HG03575 (cell line): Measurements from ENCODE around the gene DUOX2.
"Not testable (repeated sequence)": the region's sequence is repeated elsewhere in the genome, so short reads cannot be mapped to it uniquely, and the experiment has no call there.

Source experiments
- ATAC-seq: cut with Tn5 transposase; IDR thresholded peaks from one replicate; pipeline ENCODE4 v1.9.1; 2021; ENCODE audit not compliant: unreplicated experiment, insufficient number of reproducible peaks, low FRiP score; ENCODE audit errors: extremely low read depth

Gene DUOX2

DNA sequence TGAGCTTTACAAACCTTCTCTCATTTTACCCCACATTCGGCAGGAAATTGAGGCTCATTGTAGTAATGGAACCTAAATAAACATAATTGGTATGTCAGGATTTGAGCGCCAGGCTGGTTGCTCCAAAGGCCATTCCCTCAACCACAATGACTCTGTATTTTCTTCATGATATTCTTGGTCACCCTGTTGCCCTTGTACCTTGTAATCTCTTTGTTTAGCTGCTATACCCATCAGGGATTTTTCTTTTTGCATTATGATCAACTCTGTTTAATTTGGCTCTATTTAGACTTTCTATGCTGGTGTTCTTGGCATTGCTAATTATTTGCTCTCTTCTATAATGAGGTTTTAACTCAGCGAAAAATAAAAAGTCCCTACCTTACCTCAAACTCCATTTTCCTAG, 29.8 kb downstream of the DUOX2 start:
- ATAC-seq, result no peak

DNA sequence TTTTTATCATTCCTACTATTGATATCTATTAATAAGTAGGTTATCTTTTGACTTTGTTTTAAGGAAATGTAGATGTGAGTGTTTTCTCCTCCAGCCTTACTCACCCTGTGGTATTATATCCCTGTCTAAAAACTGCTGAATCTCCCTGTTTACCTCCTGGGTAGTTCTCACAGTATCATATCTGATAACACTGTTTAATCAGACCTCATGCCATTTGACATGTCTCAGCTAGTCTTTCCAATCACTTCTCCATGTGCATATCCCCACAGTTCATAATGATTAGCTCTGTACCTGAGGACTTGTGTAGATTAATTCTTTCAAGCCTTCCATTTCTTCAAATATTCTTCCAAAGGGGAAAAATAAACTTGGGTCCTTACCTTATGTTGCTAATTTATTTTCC, 30.7 kb downstream of the DUOX2 start:
- no peak for ATAC-seq

DNA sequence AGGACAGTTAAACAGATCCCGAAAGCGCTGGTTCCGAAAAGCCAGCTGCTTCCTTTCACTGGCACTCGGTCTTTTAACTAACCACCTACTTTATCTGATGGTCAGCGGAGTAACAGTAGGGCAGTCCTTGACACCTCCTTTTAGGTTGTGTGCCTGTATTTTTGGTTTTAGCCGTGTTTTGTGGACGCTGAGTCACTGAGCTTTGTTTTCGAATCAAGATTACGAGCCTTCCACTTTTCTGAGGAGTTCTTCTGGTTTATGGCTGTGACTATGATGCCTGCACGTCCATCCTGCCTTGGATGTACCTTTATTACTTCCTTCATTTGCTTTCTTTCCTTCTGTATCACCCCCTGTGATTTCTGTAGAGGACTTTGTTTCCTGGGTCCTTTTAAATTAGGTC, 31.6 kb downstream of the DUOX2 start:
- not testable (repeated sequence) for ATAC-seq

DNA sequence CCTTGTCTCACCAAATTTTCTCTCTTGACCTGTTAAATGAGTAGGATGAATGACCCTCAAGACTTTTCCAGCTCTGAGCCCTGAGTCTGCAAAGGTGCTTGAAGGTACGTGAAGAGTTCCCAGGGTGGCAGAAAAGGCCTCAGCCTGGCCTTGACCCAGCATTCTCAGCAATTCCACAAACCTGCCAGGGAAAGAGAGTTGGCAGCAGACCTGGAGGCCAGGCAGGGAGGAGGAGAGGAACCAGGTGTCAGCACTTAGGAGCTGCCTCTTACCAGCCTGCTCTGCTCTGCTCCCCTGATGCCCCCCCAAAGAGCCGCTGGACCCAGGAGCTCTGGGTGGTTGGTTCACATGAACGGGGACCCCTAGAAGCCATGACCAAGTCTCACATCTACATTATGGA, 33.4 kb downstream of the DUOX2 start:
- not testable (repeated sequence) for ATAC-seq

DNA sequence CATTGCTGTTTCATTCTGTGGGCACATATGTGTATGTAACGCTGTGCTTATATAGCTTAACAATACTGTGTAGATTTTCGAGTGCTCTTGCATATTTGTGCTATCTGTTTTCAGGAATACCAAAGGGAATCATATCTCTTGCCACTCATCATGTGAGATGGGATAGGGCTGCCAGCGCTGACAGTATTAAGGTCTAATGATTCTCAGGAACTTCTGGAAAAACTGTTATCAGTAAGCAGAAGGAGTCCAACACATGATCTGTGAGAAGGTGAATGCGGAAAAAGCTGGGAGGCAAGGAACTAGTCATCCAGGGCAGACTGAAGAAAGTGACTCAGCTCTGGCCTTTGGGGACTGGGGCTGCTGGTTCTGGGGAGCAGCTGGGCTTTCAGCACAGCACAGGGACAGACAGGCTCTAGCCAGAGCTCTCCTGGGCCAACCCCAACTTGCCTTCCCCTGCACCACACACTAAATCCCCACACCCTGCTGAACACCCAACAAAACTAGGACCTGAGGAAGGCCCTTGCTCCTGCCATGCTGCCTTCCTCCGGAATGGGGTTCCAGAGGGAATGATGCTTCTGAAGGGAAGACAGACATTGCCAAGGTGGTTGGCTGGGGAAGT, 34.2 kb downstream of the DUOX2 start:
- ATAC-seq, result not testable (repeated sequence)

DNA sequence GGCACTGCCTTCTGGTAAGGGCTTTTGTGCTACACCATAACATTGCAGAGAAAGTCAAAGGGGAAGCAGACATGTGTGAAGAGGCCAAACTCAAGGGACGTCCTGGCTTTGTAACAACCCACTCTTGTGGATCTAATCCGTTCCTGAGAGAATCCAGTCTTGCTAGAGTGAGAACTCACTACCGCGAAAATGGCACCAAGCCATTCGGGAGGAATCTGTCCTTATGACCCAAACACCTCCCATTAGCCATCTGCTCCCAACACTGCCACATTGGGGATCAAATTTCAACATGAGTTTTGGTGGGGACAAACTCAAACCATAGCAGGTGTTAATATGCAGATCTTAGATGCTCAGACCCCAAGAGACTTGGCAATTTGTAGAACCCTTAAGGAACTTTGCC, 34.8 kb downstream of the DUOX2 start:
- not testable (repeated sequence) for ATAC-seq

DNA sequence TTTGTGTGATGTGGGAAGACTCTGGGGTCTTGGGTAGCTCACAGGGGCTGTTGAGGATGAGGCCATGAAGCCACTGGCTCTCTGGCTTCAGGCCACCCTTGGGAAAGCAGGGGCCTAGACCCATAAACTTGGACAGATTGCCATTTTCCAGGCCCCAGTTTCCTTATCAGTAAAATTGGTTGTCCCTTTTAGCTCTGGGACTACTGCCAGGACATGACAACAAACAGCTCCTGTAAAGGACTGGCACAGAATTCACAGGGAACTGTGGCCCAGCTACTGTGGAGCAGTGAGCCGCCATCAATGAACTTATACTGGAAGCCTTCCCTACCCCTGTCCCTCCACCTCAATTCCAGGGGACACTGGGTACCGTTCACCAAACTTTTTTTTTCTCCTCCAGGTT, 36.6 kb downstream of the DUOX2 start:
- not testable (repeated sequence) for ATAC-seq

DNA sequence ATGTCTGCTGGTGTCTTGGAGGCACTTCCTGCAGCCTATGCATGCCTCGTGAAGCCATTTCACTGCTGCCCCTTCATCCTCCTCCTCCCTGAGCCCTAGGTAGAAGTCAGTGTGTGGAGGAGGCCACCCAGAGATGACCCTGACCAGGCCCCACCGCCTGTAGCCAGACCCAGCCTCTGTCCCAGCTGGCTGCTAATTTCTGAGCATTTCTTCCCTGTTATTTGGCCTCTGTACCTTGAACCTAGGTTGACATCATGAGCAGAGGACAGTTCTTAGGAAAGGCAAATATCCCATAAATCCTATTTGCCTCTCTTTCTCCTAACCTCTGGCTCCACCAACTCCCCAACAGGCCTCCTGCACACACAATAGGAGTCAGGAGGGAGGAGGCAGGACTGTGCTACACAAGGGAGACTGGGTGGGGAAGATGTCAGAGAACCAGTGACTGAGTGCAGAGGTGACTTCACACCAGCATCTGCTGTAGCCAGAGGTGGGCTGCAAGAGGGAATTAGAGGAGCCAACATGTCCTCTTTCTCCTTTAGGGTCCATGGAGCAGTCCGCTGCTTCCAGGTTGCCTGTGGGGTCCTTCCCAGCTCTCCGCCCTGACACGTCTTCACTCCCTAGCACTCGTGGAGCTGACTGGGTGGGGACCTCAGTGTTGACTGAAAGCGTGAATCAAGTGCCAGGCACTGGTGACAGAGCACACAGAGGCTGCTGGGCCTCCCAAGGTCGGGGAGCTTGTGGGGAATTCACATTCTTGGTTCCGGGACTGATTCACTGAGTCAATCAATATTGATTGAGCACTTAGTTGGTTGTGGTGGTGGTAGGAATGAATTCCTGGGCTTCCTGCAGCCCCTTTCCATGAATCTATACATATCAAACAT, 38.3 kb downstream of the DUOX2 start:
- not testable (repeated sequence) for ATAC-seq

DNA sequence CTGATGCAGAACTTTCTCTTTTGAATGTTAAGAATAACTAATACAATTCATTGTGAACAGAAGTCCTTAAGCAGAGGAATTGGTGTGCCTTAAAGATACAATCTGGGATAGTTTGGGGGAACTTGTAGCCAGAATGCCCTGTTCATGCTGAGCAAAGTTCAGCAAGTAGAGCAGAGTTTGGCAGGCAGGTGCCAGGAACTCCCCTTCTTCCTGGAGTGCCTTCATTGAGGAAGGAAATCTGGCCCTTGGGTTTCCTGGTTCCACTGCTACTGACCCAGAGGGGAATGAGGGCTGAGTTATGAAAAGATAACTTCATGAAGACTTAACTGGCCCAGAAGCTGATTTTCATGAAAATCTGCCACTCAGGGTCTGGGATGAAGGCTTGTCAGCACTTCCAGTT, 40.4 kb downstream of the DUOX2 start:
- ATAC-seq, result not testable (repeated sequence)

DNA sequence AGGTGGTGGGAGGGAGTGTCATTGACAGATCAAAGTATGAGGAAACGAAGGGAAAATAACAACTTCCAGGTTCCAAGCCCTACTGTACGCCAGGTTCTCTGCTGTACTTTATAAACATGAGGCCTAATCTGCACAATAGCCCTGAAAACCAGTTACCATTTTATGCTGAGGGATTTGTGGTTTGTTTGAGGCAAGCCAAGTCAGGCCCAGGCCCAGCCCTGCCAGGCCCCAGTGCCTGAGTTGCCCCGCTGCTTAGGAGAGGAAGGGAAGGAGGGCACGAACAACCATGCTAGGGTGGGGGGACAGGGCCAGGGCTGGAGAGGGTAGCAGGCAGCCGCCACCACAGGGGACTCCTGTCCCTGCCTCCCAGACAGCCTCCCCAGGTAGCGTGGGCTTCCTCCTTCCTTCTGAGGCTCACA, 44.0 kb downstream of the DUOX2 start:
- not testable (repeated sequence) for ATAC-seq

DNA sequence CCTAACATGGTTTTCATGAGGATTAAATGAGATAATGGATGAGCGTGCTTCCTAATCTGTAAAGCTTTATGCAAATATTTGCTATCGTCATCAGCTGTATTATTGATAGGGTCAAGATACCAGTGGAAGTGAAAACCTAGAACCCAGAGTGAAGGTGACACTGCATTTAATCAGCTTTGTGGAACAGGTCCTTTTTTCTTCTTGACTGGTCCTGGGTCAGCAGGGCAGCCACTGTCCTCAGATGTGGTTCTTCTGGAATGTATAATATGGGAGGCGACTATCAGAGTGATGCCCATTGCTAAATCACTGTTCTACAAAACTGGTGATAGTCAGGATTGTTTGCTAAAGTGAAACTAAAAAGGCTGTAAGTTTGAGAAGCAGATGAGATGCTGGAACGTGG, 49.6 kb downstream of the DUOX2 start:
- no peak for ATAC-seq

DNA sequence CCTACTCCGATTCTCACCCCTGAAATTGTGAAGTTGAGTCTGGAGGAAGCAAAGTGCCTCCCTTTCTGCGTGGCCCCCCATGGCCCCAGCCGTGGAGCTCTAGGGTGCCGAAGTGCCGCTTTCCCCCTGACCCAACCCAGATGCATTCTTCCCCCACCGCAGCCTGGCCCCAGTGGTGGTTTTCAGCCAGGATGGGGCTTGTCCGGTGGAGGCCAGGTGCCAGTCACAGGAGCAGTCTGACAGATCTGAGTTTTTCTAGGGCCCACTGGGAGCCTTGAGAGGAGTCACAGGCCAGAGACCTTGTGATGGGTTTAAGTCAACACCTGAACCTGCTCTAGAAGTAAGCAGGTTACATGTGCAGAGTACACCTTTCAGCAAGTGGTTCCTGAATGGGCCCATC, 51.7 kb downstream of the DUOX2 start:
- ATAC-seq, result not testable (repeated sequence)

DNA sequence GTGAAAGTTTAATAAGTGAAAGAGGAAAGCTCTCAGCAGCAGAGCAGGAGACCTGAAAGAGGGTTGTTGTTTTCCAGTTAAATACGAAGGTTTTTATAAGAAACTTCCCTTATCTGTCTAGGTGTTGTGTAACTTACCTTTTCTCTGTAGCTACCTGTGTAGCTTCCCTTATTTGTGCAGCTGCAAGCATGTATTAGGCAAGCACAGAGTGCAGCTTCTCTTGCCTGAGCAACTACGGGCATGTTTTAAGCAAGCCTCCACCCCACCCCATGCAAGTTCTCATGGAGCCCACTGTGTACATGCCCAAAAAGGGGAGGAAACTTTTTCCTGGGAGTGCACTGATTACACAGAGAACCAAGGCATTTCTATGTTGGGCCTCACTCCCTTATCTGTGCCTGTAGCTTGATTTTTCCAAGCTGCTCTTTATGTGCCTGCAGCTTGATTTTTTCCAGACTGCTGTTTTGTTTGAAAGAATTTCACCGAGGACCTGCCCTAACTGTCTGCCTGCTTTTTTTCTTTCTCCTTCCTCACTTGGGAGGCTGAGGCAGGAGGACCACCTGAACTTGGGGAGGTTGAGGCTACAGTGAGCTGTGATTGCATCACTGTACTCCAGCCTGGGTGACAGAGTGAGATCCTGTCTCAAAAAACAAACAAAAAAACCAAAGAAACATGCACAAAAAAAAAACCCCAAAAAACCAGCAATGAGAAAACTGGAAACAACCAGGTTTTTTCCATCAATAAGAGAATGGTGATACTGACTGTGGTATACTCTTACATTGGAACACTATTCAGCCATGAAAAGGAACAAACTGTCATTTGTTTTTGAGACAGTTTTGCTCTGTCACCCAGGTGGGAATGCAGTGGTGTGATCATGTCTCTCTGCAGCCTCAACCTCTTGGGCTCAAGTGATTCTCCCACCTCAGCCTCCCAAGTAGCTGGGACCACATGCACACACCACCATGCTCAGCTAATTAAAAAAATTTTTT, 55.0 kb downstream of the DUOX2 start:
- ATAC-seq, result not testable (repeated sequence)

DNA sequence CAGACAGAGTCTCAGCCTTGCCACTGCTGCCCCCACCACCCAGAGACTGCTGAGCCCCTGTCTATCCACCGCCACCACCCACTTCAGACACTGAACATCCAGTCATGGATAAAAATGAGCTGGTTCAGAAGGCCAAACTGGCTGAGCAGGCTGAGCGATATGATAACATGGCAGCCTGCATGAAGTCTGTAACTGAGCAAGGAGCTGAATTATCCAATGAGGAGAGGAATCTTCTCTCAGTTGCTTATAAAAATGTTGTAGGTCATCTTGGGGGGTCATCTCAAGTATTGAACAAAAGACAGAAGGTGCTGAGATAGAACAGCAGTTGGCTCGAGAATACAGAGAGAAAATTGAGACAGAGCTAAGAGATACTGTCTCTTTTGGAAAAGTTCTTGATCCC, 61.3 kb downstream of the DUOX2 start:
- not testable (repeated sequence) for ATAC-seq

DNA sequence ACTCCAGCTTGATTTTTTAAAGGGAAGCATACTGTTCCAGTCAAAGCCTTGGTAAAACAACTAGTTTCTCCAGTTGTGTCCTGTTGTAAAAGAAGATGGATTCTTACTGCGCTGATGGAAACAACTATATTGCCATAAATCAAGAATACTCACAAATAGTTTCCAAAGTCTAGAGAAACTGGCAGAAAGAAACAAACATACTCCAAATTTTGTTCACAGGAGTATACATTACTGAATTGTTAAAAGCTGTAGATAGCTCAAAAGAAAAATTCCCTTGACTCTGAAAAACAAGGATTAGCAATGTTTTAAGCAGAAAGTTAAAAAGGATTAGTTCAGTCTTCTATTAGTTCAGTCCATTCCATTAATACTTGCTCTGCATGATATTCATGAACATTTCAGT, 63.4 kb downstream of the DUOX2 start:
- ATAC-seq, result no peak

DNA sequence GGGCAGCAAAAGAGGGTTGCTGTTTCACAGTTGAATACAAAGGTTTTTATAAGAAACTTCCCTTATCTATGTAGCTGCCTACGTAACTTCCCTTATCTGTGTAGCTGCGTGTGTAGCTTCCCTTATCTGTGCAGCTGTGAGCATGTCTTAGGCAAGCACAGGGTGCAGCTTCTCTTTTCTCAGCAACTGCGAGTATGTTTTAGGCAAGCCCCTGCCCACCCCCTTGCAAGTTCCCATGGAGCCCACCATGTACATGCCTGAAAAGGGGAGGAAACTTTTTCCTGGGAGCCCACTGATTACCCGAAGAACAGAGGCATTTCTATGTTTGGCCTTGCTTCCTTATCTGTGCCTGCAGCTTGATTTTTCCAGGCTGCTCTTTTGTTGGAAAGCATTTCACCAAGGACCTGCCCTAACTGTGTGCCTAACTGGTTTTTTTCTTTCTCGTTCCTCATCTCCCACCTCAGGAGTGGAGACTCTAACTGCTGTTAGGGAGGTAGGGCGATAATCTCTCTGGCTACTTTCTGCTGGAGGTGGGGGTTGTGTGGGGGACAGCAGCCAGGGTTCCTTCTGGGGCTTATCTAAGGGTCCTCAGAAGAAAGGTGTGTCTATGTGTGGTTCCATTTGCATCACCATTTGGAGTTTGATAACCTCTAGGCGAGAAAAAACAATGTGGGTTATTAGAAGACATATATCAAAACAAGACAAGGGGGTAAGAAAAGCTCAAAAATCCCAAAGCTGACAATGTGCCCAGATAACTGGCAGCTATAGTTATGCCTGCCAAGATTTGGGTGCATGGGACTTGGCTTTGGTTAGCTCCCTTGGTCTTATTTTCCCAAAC, 65.0 kb downstream of the DUOX2 start:
- no peak for ATAC-seq

DNA sequence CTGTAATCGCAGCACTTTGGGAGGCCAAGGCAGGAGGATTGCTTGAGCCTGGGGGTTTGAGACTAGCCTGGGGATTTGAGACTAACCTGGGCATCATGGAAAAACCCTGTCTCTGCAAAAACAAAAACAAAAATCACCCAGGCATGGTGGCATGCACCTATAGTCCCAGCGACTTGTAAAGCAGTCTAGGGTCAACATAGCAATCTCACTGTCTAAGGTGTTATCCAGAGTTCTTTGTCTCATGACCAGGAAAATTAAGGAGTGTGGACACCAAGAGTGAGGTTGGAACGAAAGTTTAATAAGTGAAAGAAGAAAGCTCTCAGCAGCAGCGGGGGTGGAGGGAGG, 65.6 kb downstream of the DUOX2 start:
- ATAC-seq, result not testable (repeated sequence)

DNA sequence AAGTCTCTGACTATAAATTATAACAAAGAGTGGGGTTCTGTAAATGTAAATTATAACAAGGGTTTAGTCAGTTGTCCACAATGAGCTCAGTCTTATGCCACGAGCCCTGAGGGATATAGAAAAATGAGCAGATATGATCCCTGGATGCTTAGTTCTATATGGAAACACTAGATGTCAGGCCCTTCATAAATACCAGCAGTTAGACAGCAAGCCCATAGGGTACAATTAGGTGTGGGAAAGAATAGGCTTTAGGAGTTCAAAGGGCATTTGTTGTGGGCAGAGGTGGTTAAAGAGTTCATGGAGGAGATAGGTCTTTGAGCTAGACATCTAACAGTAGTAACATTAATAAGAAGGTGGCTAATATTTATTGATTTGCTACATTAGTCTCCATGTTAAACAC, 69.7 kb downstream of the DUOX2 start:
- ATAC-seq, result not testable (repeated sequence)

DNA sequence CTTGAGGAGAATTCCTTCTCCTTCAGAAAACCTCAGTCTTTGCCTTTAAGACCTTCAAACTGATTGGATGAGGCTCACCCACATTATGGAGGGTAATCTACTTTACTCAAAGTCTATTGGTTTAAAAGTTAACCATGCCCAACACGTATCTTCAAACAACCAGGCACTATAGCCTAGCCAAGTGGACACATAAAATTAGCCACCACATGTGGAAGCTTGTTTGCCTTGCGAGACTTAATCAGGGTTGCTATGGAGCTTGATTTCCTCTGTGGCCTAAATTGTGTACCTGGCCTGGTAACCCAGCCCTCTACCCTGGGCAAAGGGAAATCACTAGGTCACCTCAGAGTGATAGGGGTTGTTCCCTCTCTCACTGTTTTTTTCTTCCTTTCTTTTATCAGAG, 71.1 kb downstream of the DUOX2 start:
- not testable (repeated sequence) for ATAC-seq
